C4-2B (cell line): ENCODE results near the gene RTP5.

ENCODE experiments used
- H3K27ac ChIP-seq: fragments of 450-650 bp; 2 replicates; pipeline ENCODE4 v1.5.1; 2017
- ZFX ChIP-seq: fragments of 450-650 bp; IDR thresholded peaks from 2 replicates; pipeline ENCODE4 v1.6.1; 2017
- TF ChIP-seq, protein P1 (sequence below): fragments of 450-650 bp; conservative IDR thresholded peaks from 2 replicates; pipeline ENCODE4 v1.5.1; 2017; ENCODE audit warnings: mild to moderate bottlenecking

Gene RTP5

DNA sequence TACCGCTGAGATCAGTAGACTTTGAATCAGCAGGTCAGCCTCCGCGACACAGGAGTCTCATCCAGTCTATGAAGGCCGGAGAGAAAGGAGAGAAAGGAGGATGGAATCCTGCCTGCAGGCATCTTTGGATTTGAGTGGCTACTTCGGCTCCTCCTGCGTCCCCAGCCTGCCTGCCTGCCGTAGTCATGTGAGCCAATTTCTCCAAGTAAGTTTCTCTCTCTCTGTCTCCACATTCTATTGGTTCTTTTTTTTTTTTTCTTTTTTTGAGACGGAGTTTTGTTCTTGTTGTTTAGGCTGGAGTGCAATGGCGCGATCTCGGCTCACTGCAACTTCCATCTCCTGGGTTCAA, 27.5 kb upstream of the RTP5 start:
- TF ChIP-seq ZFX = no peak
- TF ChIP-seq, protein P1, sequence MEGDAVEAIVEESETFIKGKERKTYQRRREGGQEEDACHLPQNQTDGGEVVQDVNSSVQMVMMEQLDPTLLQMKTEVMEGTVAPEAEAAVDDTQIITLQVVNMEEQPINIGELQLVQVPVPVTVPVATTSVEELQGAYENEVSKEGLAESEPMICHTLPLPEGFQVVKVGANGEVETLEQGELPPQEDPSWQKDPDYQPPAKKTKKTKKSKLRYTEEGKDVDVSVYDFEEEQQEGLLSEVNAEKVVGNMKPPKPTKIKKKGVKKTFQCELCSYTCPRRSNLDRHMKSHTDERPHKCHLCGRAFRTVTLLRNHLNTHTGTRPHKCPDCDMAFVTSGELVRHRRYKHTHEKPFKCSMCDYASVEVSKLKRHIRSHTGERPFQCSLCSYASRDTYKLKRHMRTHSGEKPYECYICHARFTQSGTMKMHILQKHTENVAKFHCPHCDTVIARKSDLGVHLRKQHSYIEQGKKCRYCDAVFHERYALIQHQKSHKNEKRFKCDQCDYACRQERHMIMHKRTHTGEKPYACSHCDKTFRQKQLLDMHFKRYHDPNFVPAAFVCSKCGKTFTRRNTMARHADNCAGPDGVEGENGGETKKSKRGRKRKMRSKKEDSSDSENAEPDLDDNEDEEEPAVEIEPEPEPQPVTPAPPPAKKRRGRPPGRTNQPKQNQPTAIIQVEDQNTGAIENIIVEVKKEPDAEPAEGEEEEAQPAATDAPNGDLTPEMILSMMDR = no peak
- no peak overlapping the region for H3K27ac ChIP-seq

DNA sequence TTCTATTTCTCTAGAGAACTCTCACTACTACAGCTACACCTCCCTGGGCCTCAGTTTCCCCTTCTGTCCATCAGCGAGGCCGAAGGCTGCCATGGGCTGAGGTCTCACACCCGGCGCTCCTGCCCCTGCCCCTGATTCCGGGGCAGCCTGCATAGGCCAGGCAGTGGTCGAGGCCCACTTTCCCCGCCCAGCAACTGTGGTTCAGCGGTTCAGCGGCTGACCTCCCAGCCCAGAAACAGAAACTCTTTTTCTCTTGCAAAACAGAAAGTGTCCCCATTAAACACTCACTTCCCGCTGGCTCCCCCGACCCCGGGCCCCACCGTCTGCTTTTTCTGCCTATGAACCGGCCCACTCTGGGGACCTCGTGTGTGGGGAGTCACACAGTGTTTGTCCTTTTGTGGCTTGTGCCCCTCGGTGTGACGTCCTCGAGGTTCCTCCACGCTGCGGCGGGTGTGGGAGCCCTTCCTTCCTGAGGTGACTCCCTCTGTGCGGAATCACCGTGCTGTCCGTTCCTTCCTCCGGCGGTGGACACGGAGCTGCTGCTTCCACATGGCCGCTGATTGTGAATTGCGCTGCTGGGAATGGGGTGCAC, 26.8 kb upstream of the RTP5 start:
- no peak overlapping the region for H3K27ac ChIP-seq
- no peak for TF ChIP-seq ZFX
- TF ChIP-seq, protein P1 = no peak

DNA sequence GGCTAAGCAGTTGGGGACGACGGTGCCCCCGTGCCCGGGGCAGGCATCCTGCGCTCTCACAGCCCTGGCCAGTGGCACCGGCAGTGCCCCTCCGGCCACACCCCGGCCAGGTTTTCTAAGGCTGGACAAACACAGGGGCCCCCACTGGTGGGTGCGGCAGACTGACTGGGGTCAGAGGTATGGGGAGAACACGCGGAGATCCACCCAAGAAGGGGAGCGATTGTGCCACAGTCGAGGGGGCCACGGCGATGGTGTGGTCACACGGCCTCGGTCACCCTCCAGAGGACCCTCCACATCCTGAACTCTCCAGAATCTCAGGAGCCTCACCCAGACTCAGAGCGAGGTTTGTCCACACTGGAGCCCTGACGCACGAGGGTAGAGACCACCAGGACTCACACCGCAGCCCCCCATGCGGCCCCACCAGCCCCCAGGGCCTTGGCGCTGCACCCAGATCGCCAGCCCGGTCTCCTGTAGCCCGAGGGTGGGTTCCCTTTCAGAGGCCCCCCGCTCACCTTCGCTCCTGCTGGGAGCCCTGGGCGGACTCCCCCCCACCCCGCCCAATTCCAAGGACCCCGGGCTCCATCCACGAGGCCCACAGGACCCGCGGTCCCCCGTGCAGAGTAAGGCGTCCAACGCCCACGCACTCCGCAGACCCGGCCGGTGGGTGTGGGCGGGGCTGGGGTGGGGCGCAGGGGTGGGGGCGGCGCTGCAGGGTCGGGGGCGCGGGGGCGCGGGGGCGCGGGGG, 26.0 kb upstream of the RTP5 start:
- TF ChIP-seq, protein P1 = no peak
- TF ChIP-seq ZFX = no peak
- no peak overlapping the region; the same call in 1 of the 2 replicates for H3K27ac ChIP-seq

DNA sequence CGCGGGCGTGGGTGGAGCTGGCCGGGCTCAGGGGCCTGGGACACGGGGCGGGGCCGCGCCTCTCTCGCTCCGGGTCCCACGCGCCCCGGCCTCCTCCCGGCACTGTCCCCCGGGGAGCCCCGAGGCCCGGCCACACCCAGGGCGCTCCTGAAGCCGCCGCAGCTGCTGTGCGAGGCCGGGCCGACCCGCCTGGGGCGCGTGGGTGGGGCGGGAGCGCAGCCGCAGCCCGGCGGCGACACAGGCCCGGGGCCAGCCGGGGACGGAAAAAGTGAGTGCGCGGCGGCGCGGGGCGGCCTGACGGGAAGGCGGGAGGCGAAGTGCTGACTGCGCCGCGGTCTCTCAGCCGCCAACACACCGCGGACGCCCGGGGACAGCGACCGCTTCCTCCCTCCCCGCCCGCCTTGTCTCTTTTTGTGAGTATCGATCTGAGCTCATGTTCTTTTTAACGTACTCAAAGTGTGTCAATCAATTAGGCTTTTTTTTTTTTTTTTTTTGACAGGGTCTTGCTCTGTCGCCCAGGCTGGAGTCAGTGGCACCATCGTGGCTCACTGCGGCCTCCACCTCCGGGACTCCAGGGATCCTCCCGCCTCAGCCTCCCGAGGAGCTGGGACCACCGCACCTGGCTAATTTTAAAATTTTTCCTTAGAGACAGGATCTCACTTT, 25.3 kb upstream of the RTP5 start:
- H3K27ac ChIP-seq = peak overlapping the region; percentile 26; the same call in 1 of the 2 replicates
- TF ChIP-seq, protein P1 = no peak; the same call in 1 of the 2 replicates
- TF ChIP-seq ZFX = peak; percentile 23; the same call in 1 of the 2 replicates

DNA sequence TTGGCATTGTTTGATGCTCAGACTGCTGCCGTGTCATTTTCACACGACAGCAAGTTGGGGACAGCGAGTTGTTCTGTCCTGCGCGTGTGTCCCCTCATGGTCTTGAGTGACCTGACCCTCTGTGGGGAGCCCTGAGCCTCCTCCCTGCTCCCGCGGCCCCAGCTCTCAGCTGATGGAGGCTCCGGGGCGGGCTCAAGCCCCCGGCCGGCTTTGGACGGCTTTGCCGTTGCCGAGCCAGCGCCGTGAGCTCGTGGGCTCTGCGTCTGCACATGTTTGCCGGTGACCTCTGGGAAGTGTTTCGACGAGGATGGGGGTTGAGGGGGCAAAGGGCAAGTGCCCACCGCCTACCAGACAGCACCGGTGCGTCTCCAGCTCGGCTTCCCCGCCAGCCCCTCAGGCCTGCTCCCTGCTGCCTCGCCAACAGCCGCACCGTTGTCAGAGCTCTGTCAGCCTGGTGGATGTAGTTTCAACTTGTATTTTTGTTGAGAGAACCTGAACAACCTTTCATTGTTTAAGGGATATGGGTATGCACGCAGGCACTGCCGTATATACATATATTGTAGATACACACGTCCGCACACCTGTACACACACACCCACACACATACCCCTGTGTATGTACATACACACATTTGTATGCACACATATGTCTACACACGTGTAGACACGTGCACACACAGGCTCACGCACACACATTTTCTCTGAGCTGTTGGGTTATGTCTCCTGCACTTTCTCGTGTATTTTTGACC, 24.5 kb upstream of the RTP5 start:
- no peak overlapping the region; the same call in 1 of the 2 replicates for H3K27ac ChIP-seq
- TF ChIP-seq, protein P1 = no peak
- TF ChIP-seq ZFX = no peak

DNA sequence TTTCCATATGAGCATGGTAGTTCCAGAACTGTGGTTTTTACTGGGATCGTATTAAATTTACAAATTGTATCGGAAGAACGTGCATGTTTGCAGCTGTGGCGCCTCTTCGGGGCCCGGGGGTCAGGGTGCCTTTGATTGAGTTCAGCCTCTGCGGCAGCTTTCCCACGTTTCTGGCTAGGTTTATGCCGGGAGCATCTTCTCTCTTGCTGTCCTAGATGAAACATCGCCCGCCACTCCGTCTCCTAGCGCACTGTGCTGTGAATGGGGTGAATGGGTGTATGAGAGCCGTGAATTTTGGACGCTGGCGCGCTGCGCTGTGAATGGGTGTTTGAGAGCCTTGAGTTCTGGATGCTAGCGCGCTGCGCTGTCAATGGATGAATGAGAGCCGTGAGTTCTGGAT, 23.1 kb upstream of the RTP5 start:
- no peak overlapping the region for H3K27ac ChIP-seq
- TF ChIP-seq, protein P1 = no peak
- no peak for TF ChIP-seq ZFX
